ENCODE data around the gene SEMA3F.
"Not testable (repeated sequence)": the region's sequence is repeated elsewhere in the genome, so short reads cannot be mapped to it uniquely, and the experiment has no call there.

SEMA3F gene

DNA sequence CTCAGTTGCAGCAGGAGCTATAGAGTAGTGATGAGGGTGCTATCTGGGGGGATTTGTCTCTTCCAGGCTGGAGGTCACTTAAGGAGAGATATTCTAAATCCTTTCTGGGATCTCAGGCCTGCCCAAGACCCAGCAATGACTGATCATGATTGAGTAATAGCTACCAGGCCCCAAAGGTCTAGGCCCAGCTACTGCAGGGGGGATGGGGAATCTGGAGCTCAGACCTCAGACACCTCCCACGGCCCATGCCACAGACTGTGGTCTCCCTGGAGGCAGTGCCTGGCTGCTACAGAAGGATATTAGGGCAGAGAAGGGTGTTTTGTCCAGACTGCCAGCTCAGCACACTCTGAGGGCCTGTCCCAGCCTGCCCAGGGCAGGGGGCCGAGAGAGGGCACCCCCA, 56.8 kb downstream of the SEMA3F start:
- no peak for DNase-seq (ENCODE audit: low read depth in 3 of 3)

GRCh38 chr3:50212502-50212901, 57.4 kb downstream of the SEMA3F start:
- no peak for DNase-seq (ENCODE audit: low read depth in 3 of 3)

GRCh38 chr3:50212971-50213370, 57.8 kb downstream of the SEMA3F start:
- DNase-seq (ENCODE audit: low read depth in 3 of 3) = no peak

DNA sequence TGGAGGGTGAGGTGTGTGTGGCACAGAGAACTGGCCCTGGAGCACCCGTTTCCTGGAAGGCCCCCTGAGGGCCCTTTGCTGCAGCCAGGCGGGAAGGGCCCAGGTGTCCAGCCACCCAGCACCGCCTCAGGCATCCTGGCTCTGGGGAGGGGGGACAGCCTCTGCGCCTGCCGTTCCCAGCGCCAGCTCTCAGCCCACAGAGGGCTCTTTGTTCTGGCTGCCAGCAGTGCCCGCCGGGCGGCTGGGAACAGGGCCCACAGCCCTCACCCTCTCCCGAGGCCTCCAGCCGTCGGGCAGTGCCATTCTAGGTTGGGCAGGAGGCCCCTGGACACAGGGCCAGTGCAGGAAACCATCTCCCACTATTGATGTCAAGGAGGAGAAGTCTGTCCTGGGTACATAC, 58.2 kb downstream of the SEMA3F start:
- DNase-seq (ENCODE audit: low read depth in 3 of 3) = no peak

DNA sequence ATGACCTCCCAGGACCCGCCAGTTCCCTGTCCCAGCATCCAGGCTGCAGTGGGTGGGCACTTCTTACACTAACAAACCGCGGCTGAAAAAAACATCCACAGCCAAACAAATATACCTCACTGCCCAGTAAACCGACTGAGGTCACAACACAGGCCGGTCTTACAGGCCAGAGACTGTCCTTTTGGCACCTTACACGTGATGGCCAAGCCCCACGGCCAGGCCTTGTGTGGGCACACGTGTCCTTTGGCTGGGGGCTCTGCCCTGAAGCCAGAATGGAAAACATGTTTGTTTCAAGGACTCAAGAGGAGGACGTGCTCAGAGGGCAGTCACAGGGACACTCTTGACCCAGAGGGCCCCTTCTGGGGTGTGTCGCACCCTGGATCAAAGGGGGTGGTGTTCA, 59.7 kb downstream of the SEMA3F start:
- DNase-seq (ENCODE audit: low read depth in 3 of 3) = no peak

DNA sequence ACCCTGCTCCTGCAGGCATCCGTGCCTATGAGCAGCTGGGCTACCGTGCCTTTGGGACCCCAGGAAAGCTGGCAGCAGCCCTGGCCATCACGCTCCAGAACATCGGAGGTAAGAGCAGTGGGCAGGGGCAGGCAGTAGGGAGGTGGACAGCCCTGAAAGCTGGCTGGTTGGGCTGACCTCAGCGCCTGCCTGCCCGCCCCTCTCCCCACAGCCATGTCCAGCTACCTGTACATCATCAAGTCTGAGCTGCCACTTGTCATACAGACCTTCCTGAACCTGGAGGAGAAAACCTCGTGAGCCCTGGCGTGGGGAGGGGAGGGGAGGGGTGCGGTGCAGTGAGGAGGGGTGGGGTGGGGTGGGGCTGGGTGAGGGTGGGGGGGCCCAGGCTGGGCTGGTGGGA, 60.4 kb downstream of the SEMA3F start:
- no peak for DNase-seq (ENCODE audit: low read depth in 3 of 3)

DNA sequence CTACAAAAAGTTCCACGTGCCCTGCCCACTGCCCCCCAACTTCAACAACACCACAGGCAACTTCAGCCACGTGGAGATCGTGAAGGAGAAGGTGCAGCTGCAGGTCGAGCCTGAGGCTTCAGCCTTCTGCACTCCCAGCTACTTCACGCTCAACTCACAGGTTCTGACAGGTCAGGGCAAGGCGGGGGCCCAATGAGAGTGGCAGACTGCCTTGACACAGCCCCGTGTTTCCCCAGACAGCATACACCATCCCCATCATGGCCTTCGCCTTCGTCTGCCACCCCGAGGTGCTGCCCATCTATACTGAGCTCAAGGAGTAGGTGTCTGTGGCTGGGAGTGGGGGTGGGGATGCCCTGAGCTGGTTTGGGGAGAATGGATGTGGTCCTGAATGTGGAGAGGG, 62.6 kb downstream of the SEMA3F start:
- no peak for DNase-seq (ENCODE audit: low read depth in 3 of 3)

- DNase-seq (ENCODE audit: low read depth in 3 of 3) = no peak
Observed at GRCh38 chr3:50218448-50218847, 63.3 kb downstream of the SEMA3F start.

DNA sequence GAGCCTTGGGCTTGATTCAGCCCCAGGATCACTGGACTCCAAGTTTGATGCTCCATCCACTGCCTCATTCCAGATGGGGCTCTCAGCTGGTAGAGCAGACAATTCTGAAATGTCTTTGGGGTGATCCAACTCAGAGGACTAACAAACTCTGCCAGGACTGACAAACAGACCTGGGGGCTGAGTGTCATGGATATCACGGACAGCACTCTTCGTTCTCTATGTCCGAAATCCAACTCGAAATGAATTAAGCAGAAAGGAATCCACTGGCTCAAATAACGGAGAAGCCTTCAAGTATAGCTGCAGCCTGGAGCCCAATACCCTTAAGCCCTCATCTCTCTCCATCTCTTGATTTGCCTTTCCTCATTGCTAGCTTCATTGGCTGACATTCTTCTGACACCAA, 64.2 kb downstream of the SEMA3F start:
- DNase-seq (ENCODE audit: low read depth in 3 of 3) = no peak

- DNase-seq (ENCODE audit: low read depth in 3 of 3) = no peak
Observed at GRCh38 chr3:50220109-50220508, 65.0 kb downstream of the SEMA3F start.

DNA sequence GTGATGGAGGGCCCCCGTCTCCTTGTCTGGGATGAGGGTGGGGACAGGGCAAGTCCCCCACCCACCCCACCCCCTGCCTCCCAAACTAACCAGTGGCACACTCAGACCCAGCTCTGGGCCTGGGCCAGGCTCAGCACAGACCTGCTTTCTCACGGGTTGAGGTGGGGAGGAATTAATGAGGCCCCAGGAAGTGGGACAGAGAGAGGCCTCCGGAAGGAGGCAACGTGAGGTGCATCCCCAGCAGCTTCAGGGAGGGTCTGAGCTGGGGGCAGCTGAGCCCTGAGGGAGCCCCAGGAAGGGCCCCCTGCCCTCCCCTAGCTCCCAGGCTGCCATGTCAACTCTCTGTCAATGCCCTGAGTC, 65.9 kb downstream of the SEMA3F start:
- no peak for DNase-seq (ENCODE audit: low read depth in 3 of 3)

- DNase-seq (ENCODE audit: low read depth in 3 of 3) = no peak
Observed at GRCh38 chr3:50221411-50222168, 66.5 kb downstream of the SEMA3F start.

GRCh38 chr3:50222169-50222528, 67.0 kb downstream of the SEMA3F start:
- no peak for DNase-seq (ENCODE audit: low read depth in 3 of 3)

GRCh38 chr3:50224639-50225038, 69.5 kb downstream of the SEMA3F start:
- no peak for DNase-seq (ENCODE audit: low read depth in 3 of 3)

DNA sequence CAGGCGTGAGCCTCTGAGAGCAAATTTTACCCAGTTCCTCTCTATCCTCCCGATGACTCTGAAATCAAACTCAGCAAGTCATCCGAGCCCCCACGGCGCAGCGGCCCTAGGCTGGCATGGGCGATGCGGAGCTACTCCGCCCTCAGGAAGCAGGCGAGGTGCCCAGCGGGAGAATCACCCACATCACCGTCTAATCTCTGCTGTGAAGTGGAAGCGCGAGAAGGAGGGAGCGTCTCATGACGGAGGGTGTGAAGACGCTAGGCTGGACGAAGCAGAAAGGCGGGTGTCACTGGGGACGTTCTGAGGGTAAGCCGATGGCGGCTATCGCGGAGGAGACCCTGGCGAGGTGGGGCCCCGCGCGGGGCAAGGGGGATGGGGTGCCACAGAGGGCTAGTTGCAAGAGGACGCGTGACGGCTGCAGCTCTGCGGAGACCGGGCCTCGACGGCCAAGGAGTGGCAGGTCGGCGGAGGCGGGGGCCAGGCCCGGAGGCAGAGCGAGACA, 71.8 kb downstream of the SEMA3F start:
- DNase-seq (ENCODE audit: low read depth in 3 of 3) = peak in 1 of 3 experiments; percentile 26

- DNase-seq (ENCODE audit: low read depth in 3 of 3) = peak; percentile 75 to 78 (median 75)
Observed at GRCh38 chr3:50227390-50228183, 72.5 kb downstream of the SEMA3F start.

GRCh38 chr3:50228184-50228763, 73.2 kb downstream of the SEMA3F start:
- not testable (repeated sequence) for DNase-seq (ENCODE audit: low read depth in 3 of 3)

GRCh38 chr3:50229490-50229889, 74.4 kb downstream of the SEMA3F start:
- no peak for DNase-seq (ENCODE audit: low read depth in 3 of 3)

DNA sequence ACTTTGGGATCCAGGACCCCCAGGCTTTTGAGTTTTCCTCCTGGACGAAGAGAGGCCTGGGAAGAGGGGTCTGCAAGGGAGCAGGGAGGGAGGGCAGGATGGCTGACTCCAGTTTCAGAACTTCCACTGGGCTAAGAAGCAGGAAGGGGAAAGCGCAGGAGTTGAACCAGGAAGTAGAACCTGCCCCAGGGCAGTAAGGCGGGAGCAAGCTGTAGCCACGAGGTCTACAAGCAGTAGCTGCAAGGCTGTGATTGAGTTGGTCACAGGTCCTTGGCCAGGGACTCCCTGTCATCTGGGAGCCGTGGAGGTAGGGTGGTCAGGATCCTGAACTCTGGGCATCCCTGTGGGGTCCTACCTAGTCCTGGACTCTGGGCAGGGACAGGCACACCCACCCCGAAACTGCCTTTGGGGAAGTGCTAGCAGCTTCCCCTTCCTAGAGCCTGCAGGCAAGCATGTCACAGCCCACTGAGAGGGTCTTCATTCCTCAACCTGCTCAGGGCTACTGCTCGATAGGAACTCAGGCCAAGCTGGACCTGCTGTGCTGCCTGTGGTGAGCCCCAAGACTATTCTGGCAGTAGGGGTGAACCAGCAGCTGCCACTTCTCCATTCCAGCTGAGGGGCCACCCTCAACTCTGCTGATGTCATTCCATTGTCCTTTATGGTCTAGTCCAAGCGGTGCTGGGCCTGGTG, 75.1 kb downstream of the SEMA3F start:
- DNase-seq (ENCODE audit: low read depth in 3 of 3) = no peak

- DNase-seq (ENCODE audit: low read depth in 3 of 3) = no peak
Observed at GRCh38 chr3:50230794-50231125, 75.6 kb downstream of the SEMA3F start.

DNA sequence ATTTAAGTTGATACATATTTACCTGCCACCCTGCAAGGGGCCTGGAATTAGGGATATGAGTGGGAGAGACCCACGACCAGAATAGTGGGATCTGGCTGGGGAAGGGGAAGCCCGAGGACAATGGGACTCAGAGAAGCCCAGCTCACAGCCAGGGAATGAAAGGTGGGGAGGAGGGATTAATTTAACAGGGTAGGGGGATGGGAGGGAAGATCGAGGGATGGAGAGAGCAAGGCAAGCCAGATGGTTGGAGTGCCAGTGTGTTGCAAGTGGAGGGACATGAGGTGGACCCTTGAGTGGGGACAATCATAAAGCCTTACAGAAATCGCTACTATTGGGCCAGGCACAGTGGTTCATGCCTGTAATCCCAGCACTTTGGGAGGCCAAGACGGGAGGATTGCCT, 76.5 kb downstream of the SEMA3F start:
- no peak for DNase-seq (ENCODE audit: low read depth in 3 of 3)

DNA sequence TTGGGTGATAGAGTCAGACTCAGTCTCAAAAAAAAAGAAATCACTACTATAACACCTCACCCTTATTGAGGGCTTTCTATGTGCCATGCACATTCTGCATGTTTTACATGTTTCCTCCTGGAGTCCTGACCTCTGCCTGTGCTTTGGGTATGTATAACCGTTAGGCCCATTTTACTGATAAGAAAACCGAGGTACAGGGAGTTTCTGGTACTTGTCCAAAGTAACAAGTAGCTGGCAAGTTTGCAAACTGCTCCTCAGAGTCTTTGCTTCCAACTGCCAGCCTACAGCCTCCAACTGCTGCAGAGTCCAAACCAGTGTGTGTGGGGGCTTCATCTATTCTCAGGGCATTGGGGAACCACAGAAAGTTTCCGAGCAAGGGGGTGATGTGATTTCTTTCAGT, 77.2 kb downstream of the SEMA3F start:
- DNase-seq (ENCODE audit: low read depth in 3 of 3) = no peak

Measured in stimulated activated CD4-positive, alpha-beta T cell treated with anti-CD3 and anti-CD28 coated beads, TNF-alpha, amount 100 ng/mL, for 4 hours (primary cell).